Panc1 (cell line): ENCODE measurements around the gene MGAT5. TPM values are rescaled to one million over a fixed set of nuclear protein-coding genes. Genes with fewer than 3 reads are reported as not detected.

Source experiments
- ATAC-seq: fragments of 200-7000 bp; cut with Tn5 transposase; 2 replicates; pipeline ENCODE4 v1.9.1; 2020; ENCODE audit warnings: mild to moderate bottlenecking, moderate library complexity
- BruUV-seq: library from RNA; stranded (reverse); fragments of 400-500 nt; replicated peaks from 2 replicates; lab custom pipeline; 2021; lab: Mats Ljungman, UMichigan
- CTCF ChIA-PET: fragments of 300-600 bp; sonication (Branson Sonifier 250); formaldehyde crosslinking; loops from one replicate; lab custom pipeline; 2022; ENCODE audit warnings: antibody characterized with exemption; lab: Charles Lee
- POLR2A ChIA-PET: fragments of 300-600 bp; sonication (Branson Sonifier 250); formaldehyde crosslinking; loops from one replicate; lab custom pipeline; 2022; ENCODE audit warnings: antibody characterized with exemption; lab: Charles Lee
- DNase-seq: peaks from one replicate; pipeline ENCODE4 v3.0.0-alpha.2; 2010; ENCODE audit warnings: low read depth, low spot score
- H3K27ac ChIP-seq: 2 replicates; pipeline ENCODE4 v1.5.1; 2011; ENCODE audit warnings: mild to moderate bottlenecking, low read length, inconsistent platforms
- H3K27me3 ChIP-seq: fragments of 200-500 bp; sonication (Bioruptor generic); 2 replicates; pipeline ENCODE4 v1.6.0; 2014; ENCODE audit warnings: low read length, inconsistent platforms; ENCODE audit not compliant: control insufficient read depth, insufficient read depth
- H3K36me3 ChIP-seq: fragments of 200-500 bp; sonication (Bioruptor generic); 2 replicates; pipeline ENCODE4 v1.5.1; 2014; ENCODE audit warnings: inconsistent platforms, mild to moderate bottlenecking, low read length, moderate library complexity; ENCODE audit not compliant: control insufficient read depth, insufficient read depth
- H3K4me1 ChIP-seq: 2 replicates; pipeline ENCODE4 v1.5.1; 2011; ENCODE audit warnings: inconsistent platforms, mild to moderate bottlenecking, low read length, moderate library complexity; ENCODE audit not compliant: control insufficient read depth, insufficient read depth
- H3K4me3 ChIP-seq, 2 experiments: 2 replicates each; pipeline ENCODE4 v1.5.1; 2011 to 2012; ENCODE audit warnings: low read depth in 2 of 2, low read length in 2 of 2, mild to moderate bottlenecking in 2 of 2, inconsistent platforms in 1 of 2, moderate library complexity in 1 of 2
- H3K9me3 ChIP-seq: fragments of 200-500 bp; sonication (Bioruptor generic); 2 replicates; pipeline ENCODE4 v1.5.1; 2014; ENCODE audit warnings: low read depth, mild to moderate bottlenecking, inconsistent platforms, low read length, moderate library complexity; ENCODE audit not compliant: control insufficient read depth, insufficient read depth
- POLR2AphosphoS5 ChIP-seq: IDR thresholded peaks from 2 replicates; pipeline ENCODE4 v1.6.1; 2012; ENCODE audit warnings: mild to moderate bottlenecking, low read depth, low read length, moderate library complexity
- SIN3A ChIP-seq: IDR thresholded peaks from 2 replicates; pipeline ENCODE4 v1.6.1; 2012; ENCODE audit warnings: low read depth, mild to moderate bottlenecking, low read length, moderate library complexity, borderline replicate concordance; ENCODE audit not compliant: insufficient read depth
- TCF7L2 ChIP-seq: IDR thresholded peaks from 2 replicates; pipeline ENCODE4 v1.6.1; 2011; ENCODE audit warnings: mild to moderate bottlenecking, low read depth, low read length, inconsistent platforms
- in situ Hi-C: cut with HindIII; loops from 2 replicates; pipeline ENCODE4 v1.10.0; 2016; ENCODE audit warnings: low sequenced_read_pairs, low pct_unique_long_range_greater_than_20kb
- intact Hi-C: fragments of 100-400 bp; cut with micrococcal nuclease; formaldehyde crosslinking; loops from one replicate; pipeline ENCODE4 v1.10.0; 2022; ENCODE audit not compliant: unreplicated experiment
- total RNA-seq: library from RNA; stranded (reverse); gene quantifications from one replicate; pipeline ENCODE4 v1.2.1, GENCODE V29; 2021; ENCODE audit not compliant: unreplicated experiment
- TF ChIP-seq, protein P1 (sequence below): fragments of 450-650 bp; IDR thresholded peaks from 2 replicates; pipeline ENCODE4 v1.5.1; 2017; ENCODE audit warnings: mild to moderate bottlenecking
- TF ChIP-seq, protein P2 (sequence below), 2 experiments: IDR thresholded peaks; 2 replicates each; pipeline ENCODE4 v1.6.1; 2011 to 2012; ENCODE audit warnings: low read depth in 2 of 2, control low read depth in 1 of 2, low read length in 1 of 2, mild to moderate bottlenecking in 1 of 2, moderate library complexity in 1 of 2; ENCODE audit not compliant: insufficient read depth in 1 of 2

MGAT5 gene
- total RNA-seq, 1 experiment from 2014 or later = 22.1 TPM

DNA sequence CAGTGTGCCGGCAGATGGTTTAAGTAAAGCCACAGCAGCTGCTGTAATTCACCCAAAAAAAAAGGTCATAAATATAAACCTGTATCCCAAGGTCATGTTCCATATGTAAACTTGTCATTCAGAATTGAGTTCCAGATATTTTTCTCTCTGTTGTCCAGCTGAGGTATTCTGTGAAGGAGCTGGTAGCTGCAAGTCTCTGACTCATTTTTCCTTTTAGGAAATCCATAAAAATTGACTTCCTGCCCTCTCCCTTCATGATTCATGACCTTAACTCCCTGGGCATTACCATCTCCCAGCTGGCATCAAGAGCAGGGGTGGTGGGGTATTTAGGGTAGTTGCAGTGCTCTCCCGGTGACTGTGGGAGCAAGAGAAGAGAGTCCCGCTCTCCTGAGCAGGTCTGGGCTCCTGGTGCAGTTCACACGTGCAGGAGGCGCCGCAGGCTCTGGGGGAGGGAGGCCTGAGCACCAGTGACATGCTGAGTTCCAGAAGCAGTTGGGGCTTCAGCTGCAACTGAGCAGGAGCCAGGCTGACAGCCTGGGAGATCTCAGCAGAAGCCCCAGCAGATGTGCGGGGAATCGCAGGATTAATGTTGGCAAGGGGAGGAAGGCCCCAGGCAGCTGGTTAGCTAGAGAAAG, 192.6 kb downstream of the MGAT5 start:
- DNase-seq = no peak
- in situ Hi-C loops = no loop called here

DNA sequence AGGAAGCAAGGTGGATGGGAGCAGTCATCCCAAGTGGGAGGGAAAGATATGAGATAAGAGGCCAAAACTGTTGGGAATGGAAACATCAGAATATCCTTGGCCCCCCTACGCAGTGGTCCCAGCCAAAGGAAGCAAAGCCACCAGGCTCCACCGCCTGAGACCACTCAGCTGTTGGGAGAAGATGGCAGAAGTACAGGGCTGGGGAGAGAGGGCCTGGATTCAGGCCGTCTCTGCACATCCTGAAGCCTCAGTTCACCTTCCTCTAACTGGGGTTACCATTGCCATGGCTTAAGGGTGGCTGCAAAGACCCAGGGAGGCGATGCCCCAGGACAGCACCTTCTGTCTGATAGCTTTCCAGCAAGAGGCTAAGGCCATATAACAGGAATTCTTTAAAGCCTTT, 193.8 kb downstream of the MGAT5 start:
- no peaks in the 10 kb centered on the region for H3K4me1 ChIP-seq
- BruUV-seq = no TSS peak
- TF ChIP-seq, protein P1, sequence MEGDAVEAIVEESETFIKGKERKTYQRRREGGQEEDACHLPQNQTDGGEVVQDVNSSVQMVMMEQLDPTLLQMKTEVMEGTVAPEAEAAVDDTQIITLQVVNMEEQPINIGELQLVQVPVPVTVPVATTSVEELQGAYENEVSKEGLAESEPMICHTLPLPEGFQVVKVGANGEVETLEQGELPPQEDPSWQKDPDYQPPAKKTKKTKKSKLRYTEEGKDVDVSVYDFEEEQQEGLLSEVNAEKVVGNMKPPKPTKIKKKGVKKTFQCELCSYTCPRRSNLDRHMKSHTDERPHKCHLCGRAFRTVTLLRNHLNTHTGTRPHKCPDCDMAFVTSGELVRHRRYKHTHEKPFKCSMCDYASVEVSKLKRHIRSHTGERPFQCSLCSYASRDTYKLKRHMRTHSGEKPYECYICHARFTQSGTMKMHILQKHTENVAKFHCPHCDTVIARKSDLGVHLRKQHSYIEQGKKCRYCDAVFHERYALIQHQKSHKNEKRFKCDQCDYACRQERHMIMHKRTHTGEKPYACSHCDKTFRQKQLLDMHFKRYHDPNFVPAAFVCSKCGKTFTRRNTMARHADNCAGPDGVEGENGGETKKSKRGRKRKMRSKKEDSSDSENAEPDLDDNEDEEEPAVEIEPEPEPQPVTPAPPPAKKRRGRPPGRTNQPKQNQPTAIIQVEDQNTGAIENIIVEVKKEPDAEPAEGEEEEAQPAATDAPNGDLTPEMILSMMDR = no peak
- TF ChIP-seq TCF7L2 = no peak
- TF ChIP-seq POLR2AphosphoS5 = no peak
- TF ChIP-seq, protein P2, sequence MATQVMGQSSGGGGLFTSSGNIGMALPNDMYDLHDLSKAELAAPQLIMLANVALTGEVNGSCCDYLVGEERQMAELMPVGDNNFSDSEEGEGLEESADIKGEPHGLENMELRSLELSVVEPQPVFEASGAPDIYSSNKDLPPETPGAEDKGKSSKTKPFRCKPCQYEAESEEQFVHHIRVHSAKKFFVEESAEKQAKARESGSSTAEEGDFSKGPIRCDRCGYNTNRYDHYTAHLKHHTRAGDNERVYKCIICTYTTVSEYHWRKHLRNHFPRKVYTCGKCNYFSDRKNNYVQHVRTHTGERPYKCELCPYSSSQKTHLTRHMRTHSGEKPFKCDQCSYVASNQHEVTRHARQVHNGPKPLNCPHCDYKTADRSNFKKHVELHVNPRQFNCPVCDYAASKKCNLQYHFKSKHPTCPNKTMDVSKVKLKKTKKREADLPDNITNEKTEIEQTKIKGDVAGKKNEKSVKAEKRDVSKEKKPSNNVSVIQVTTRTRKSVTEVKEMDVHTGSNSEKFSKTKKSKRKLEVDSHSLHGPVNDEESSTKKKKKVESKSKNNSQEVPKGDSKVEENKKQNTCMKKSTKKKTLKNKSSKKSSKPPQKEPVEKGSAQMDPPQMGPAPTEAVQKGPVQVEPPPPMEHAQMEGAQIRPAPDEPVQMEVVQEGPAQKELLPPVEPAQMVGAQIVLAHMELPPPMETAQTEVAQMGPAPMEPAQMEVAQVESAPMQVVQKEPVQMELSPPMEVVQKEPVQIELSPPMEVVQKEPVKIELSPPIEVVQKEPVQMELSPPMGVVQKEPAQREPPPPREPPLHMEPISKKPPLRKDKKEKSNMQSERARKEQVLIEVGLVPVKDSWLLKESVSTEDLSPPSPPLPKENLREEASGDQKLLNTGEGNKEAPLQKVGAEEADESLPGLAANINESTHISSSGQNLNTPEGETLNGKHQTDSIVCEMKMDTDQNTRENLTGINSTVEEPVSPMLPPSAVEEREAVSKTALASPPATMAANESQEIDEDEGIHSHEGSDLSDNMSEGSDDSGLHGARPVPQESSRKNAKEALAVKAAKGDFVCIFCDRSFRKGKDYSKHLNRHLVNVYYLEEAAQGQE (IDR thresholded peaks at IDR 0.05; ENCODE audit: insufficient read depth in 1 of 2, low read depth in 2 of 2, low read length in 1 of 2) = no peak
- no peak for TF ChIP-seq SIN3A
- no peak for DNase-seq
- no peaks in the 10 kb centered on the region for H3K36me3 ChIP-seq
- H3K9me3 ChIP-seq = no peaks in the 10 kb centered on the region
- in situ Hi-C loops = no loop called here
- no peak for ATAC-seq
- H3K4me3 ChIP-seq = no peak overlapping the region
- intact Hi-C loops = no loop called here
- CTCF ChIA-PET = no interaction called here
- POLR2A ChIA-PET = no interaction called here
- no peaks in the 10 kb centered on the region for H3K27me3 ChIP-seq
- no peak overlapping the region for H3K27ac ChIP-seq

More for the DNA sequence above, 192.6 kb downstream of the MGAT5 start:
- Histone ChIP-seq H3K36me3 (no peaks in the 10 kb centered on the region), H3K27ac (no peak overlapping the region), H3K4me3 (no peak overlapping the region), H3K27me3 (no peaks in the 10 kb centered on the region), H3K9me3 (no peaks in the 10 kb centered on the region), H3K4me1 (no peaks in the 10 kb centered on the region)
- intact Hi-C loops = no loop called here
- CTCF ChIA-PET = no interaction called here
- POLR2A ChIA-PET = no interaction called here
- TF ChIP-seq POLR2AphosphoS5 = no peak
- TF ChIP-seq, protein P1 = no peak
- TF ChIP-seq, protein P2 (IDR thresholded peaks at IDR 0.05; ENCODE audit: insufficient read depth in 1 of 2, low read depth in 2 of 2, low read length in 1 of 2) = no peak
- no peak for TF ChIP-seq TCF7L2
- TF ChIP-seq SIN3A = no peak
- ATAC-seq = no peak
- BruUV-seq = no TSS peak
